Osteocyte (in vitro differentiated cells): Measurements from ENCODE around the gene UBXN10. TPM values are rescaled to one million over a fixed set of nuclear protein-coding genes. Genes with fewer than 3 reads are reported as not detected.

ENCODE experiments used
- DNase-seq: peaks from one replicate; pipeline ENCODE4 v3.0.0; 2021; ENCODE audit warnings: mixed read lengths; ENCODE audit not compliant: unreplicated experiment; ENCODE audit errors: extremely low spot score
- H3K27ac Mint-ChIP-seq: one replicate; pipeline ENCODE4 v1.8.0; 2021; ENCODE audit warnings: mild to moderate bottlenecking, mixed read lengths; ENCODE audit not compliant: unreplicated experiment
- H3K27me3 Mint-ChIP-seq: one replicate; pipeline ENCODE4 v1.8.0; 2021; ENCODE audit warnings: mixed read lengths; ENCODE audit not compliant: unreplicated experiment
- H3K36me3 Mint-ChIP-seq: one replicate; pipeline ENCODE4 v1.8.0; 2021; ENCODE audit warnings: mixed read lengths; ENCODE audit not compliant: unreplicated experiment
- H3K4me1 Mint-ChIP-seq: one replicate; pipeline ENCODE4 v1.8.0; 2021; ENCODE audit warnings: mixed read lengths; ENCODE audit not compliant: unreplicated experiment
- H3K4me3 Mint-ChIP-seq: one replicate; pipeline ENCODE4 v1.8.0; 2021; ENCODE audit warnings: mild to moderate bottlenecking, moderate library complexity, mixed read lengths; ENCODE audit not compliant: unreplicated experiment
- H3K9me3 Mint-ChIP-seq: one replicate; pipeline ENCODE4 v1.8.0; 2021; ENCODE audit warnings: mixed read lengths; ENCODE audit not compliant: unreplicated experiment
- CTCF ChIP-seq: fragments of 200-600 bp; sonication (generic); IDR thresholded peaks from 2 replicates; pipeline ENCODE4 v1.5.0; 2021; ENCODE audit warnings: antibody characterized with exemption, mild to moderate bottlenecking, moderate library complexity
- total RNA-seq: library from RNA; stranded (reverse); gene quantifications from 2 replicates; pipeline ENCODE4 v1.2.1, GENCODE V29; 2021

The UBXN10 gene
- total RNA-seq, 1 donor from 2014 or later: not detected

DNA sequence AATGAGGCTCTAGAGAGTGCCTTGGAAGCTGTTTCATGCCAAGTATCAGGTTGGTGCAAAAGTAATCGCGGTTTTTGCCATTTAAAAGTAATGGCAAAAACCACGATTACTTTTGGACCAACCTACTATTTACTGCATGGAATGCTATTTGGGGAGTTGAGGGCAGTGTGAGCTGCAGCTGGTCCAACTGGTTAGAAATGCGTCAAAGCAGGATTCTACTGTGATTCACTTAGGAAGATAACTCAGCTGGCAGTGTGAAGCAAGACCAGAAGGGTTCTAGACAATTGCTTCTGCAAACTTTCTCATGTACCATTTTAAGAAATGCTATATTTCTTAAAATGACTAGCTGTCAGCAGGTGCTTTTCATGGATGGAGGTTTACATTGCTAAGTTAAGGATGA lies 21.6 kb downstream of the UBXN10 start:
- Mint-ChIP-seq H3K36me3 (no peaks in the 10 kb centered on the region), H3K9me3 (no peaks in the 10 kb centered on the region), H3K4me3 (no peak overlapping the region), H3K27me3 (peaks cover 27% of the 10 kb centered on the region), H3K4me1 (no peaks in the 10 kb centered on the region), H3K27ac (no peak overlapping the region)
- no peak for DNase-seq
- no peak for TF ChIP-seq CTCF

GRCh38 chr1:20209471-20209870 lies 23.6 kb downstream of the UBXN10 start:
- Mint-ChIP-seq H3K9me3 (no peaks in the 10 kb centered on the region), H3K27ac (no peak overlapping the region), H3K4me1 (peaks cover 2% of the 10 kb centered on the region), H3K36me3 (no peaks in the 10 kb centered on the region), H3K4me3 (no peak overlapping the region), H3K27me3 (peaks cover 40% of the 10 kb centered on the region)
- TF ChIP-seq CTCF: no peak
- no peak for DNase-seq

DNA sequence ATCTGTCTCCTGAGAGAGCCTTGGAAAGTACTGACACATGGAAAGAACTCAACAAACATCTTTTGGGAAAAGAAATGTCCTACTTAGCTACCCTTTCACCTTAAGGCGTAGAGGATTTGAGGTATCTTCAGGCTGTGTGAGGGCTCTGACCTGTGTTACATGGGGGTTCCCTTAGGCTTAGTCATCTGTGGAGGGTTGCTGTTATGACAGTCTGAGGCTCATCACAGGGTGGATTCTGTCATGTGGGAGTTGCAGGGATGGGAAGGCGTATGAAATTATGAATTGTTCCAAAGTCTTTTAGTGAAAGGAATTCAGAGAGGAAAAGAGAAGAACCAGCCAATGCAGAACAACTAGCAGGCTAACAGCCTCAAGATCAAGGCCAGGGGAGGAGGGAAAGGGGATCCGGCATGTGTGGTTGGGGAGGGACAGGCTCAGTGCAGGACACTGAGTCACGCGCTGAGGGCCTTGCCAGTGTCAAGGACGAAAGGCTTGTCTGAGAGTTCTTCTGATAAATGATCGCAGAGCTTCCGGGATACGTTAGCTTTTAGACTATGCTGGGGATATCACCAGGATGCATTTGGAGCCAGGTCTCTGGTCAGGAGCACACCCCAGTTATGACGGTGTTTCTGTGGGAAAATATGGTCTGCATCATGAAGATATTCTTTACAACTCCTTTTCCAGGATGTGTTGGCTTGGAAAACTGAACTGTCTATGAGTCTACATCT lies 25.0 kb downstream of the UBXN10 start:
- H3K36me3 Mint-ChIP-seq: no peaks in the 10 kb centered on the region
- peaks cover 2% of the 10 kb centered on the region for H3K4me1 Mint-ChIP-seq
- peaks cover 48% of the 10 kb centered on the region for H3K27me3 Mint-ChIP-seq
- no peak for TF ChIP-seq CTCF
- no peak overlapping the region for H3K4me3 Mint-ChIP-seq
- no peak for DNase-seq
- H3K27ac Mint-ChIP-seq: no peak overlapping the region
- H3K9me3 Mint-ChIP-seq: no peaks in the 10 kb centered on the region

DNA sequence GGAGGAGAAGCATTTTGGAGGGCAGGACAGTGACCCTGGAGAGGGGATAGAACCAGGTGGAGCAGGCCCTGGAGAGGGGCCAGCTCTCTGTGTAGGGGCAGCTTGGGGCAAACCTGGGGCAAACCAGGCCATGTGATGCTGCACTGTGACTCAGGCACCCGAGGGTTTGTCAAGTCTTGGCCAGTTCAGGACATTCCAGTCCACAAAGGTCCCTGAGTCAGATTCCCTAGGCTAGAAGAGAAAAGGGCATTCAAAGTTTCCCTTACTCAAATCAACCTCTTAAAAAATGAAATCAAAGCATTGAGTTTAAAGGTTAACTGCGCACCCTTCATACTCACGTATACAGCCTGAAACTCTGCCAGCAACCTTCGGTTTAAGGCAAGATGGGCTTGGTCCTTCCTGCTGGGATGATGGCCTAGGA lies 25.6 kb downstream of the UBXN10 start:
- DNase-seq: no peak
- H3K4me3 Mint-ChIP-seq: no peak overlapping the region
- H3K27me3 Mint-ChIP-seq: peaks cover 50% of the 10 kb centered on the region
- no peaks in the 10 kb centered on the region for H3K9me3 Mint-ChIP-seq
- no peak overlapping the region for H3K27ac Mint-ChIP-seq
- H3K4me1 Mint-ChIP-seq: peaks cover 2% of the 10 kb centered on the region
- no peak for TF ChIP-seq CTCF
- H3K36me3 Mint-ChIP-seq: no peaks in the 10 kb centered on the region

DNA sequence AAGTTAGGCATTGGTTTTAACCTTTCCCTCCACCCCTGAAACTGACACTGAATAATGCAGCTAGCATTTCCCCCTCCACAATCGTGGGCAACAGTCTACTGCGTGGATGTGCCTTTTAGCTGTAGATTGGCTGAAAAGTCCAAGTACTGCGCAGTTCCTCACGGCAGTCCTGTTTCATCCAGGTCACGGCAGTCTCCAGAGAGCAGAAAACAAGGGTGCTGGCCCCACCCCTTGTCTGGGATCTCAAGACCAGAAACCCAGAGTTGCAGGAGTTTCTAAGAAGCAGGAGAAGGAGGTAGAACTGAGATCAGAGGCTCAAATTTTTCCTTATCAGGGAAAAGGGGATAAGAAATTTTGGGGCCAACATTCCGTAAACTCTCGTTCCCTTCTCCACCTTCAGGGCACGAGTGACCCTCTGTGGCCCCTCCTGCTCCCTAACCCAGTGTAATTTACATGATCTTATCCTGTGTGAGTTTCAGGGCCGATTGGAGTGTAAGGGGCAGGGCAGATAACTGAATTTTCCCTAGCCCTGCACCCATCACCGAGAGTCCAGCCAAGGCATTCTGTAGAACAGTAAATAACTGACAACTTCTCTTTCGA lies 26.3 kb downstream of the UBXN10 start:
- H3K27me3 Mint-ChIP-seq: peaks cover 51% of the 10 kb centered on the region
- H3K4me3 Mint-ChIP-seq: no peak overlapping the region
- H3K36me3 Mint-ChIP-seq: no peaks in the 10 kb centered on the region
- no peaks in the 10 kb centered on the region for H3K9me3 Mint-ChIP-seq
- peaks cover 2% of the 10 kb centered on the region for H3K4me1 Mint-ChIP-seq
- no peak for TF ChIP-seq CTCF
- no peak overlapping the region for H3K27ac Mint-ChIP-seq
- DNase-seq: no peak
